PC-3 (cell line): ENCODE measurements around the gene ITGA1.

Experiments
- EZH2 ChIP-seq: fragments of 300-600 bp; sonication (generic); IDR thresholded peaks from one replicate; pipeline ENCODE4 v1.6.1; 2017; ENCODE audit warnings: antibody characterized with exemption, mild to moderate bottlenecking, low read length; ENCODE audit not compliant: unreplicated experiment
- EZH2phosphoT487 ChIP-seq: fragments of 300-600 bp; sonication (generic); IDR thresholded peaks from 2 replicates; pipeline ENCODE4 v1.6.1; 2018; ENCODE audit warnings: mild to moderate bottlenecking, antibody characterized with exemption, low read length, borderline replicate concordance
- TF ChIP-seq, protein P1 (sequence below): fragments of 300-600 bp; sonication (generic); conservative IDR thresholded peaks from 2 replicates; pipeline ENCODE4 v1.5.1; 2017; ENCODE audit warnings: antibody characterized with exemption, low read depth, mild to moderate bottlenecking, low read length

GRCh38 chr5:52999344-52999949 is 211.7 kb downstream of the ITGA1 start:
- TF ChIP-seq, protein P1, sequence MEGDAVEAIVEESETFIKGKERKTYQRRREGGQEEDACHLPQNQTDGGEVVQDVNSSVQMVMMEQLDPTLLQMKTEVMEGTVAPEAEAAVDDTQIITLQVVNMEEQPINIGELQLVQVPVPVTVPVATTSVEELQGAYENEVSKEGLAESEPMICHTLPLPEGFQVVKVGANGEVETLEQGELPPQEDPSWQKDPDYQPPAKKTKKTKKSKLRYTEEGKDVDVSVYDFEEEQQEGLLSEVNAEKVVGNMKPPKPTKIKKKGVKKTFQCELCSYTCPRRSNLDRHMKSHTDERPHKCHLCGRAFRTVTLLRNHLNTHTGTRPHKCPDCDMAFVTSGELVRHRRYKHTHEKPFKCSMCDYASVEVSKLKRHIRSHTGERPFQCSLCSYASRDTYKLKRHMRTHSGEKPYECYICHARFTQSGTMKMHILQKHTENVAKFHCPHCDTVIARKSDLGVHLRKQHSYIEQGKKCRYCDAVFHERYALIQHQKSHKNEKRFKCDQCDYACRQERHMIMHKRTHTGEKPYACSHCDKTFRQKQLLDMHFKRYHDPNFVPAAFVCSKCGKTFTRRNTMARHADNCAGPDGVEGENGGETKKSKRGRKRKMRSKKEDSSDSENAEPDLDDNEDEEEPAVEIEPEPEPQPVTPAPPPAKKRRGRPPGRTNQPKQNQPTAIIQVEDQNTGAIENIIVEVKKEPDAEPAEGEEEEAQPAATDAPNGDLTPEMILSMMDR = no peak
- TF ChIP-seq EZH2 (no peak), EZH2phosphoT487 (no peak)
